GM12892 (cell line): ENCODE data around the gene LCT.

ENCODE experiments used
- DNase-seq: peaks from one replicate; pipeline ENCODE4 v3.0.0; 2011; ENCODE audit not compliant: insufficient read length
- FAIRE-seq: peaks from 2 replicates; lab custom pipeline; 2011; peaks lifted over from hg19 to GRCh38; lab: Jason Lieb, UNC
- POLR2A ChIP-seq: IDR thresholded peaks from 2 replicates; pipeline ENCODE4 v1.6.1; 2011; ENCODE audit warnings: low read depth, low read length, control low read depth
- POLR2AphosphoS5 ChIP-seq: IDR thresholded peaks from 2 replicates; pipeline ENCODE4 v1.6.1; 2011; ENCODE audit warnings: low read depth, low read length, control low read depth
- TAF1 ChIP-seq: IDR thresholded peaks from 2 replicates; pipeline ENCODE4 v1.6.1; 2011; ENCODE audit warnings: low read depth, mild to moderate bottlenecking, control low read depth, low read length, borderline replicate concordance

The LCT gene

GRCh38 chr2:135791418-135792190, 45.4 kb downstream of the LCT start:
- DNase-seq (no peak), FAIRE-seq (no peak)
- no peak for TF ChIP-seq POLR2A

DNA sequence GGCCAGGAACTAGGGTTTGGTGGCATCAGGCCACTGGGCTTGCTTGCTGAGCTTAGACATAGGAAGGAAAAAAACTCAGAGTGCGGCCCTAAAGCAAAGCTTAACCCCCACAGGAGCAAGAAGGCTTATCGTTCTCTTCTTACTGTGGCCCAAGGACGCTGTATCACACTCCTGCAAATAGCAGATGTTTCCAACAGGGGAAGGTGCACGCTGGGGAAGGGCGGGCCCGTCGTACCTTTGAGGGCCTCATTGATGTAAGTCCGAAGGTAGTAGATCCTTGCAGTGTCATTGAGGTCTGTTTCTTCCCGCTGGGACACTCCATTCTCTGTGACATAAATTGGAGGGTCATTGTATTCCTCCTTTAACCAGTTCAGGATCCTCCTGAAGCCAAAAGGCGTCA, 46.6 kb downstream of the LCT start:
- no peak for TF ChIP-seq TAF1
- no peak for TF ChIP-seq POLR2AphosphoS5
- FAIRE-seq (no peak), DNase-seq (no peak)

DNA sequence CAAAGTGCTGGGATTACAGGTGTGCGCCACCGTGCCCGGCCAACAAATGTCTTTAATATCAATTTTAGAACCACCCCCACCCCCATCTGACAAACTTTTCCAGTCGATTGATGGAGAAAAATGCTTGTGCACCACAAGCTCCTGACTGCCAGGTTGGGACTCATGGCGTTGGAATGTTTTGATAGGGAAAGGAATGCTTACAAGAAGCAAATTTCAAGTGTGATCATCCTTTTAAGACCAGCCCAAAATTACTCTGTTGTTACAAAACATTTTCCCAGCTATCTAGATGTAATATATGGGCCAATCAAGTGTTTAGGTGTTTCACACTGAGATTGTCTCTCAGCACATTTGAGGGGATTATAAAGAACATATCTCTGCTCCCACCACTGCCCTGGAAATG, 50.2 kb downstream of the LCT start:
- TF ChIP-seq POLR2AphosphoS5: no peak
- TF ChIP-seq TAF1: no peak
- no peak for TF ChIP-seq POLR2A
- FAIRE-seq: no peak
- DNase-seq: no peak

- DNase-seq (no peak), FAIRE-seq (peak; percentile 62)
- TF ChIP-seq POLR2AphosphoS5 (no peak), TAF1 (no peak), POLR2A (no peak)
These were observed 52.0 kb downstream of the LCT start for GRCh38 chr2:135785032-135785431.

GRCh38 chr2:135783439-135783838, 53.5 kb downstream of the LCT start:
- TF ChIP-seq POLR2A (no peak), POLR2AphosphoS5 (no peak), TAF1 (no peak)
- FAIRE-seq (peak; percentile 64), DNase-seq (no peak)

DNA sequence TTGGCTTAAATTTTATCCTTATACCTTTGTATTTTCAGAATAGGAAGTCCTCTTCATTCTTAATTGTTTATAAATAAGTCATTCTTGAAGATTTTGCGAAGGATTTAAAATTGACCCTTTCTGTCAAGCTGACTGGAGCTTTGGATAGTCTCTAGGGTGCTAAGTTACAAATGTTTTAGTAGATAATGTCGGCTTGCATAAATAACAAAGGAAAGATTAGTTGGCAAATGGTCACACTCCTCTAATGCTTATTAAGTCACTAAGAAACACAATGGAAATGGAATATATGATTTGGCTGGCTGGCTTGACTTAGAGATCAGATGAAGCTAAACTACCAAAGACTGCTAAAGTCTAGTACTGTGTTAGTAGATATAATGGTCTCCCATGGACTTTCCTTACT, 54.8 kb downstream of the LCT start:
- FAIRE-seq: no peak

DNA sequence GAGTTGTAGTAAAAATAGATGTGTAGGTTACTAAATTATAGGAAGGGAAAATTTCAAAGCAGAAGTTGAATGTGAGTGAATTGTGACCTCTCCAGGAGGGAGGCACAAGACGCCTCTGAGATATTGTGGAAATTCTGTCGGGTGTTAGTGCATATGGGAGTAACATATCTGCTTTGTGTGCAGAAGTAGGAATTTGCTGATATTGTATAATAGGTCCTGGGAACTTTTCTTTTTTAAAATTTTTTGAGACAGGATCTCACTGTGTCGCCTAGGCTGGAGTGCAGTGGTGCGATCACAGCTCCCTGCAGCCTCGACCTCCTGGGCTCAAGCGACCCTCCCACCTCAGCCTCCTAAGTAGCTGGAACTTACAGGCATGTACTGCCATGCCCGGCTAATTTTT, 60.6 kb downstream of the LCT start:
- TF ChIP-seq POLR2A: no peak
- no peak for TF ChIP-seq POLR2AphosphoS5
- TF ChIP-seq TAF1: no peak
- FAIRE-seq: no peak
- DNase-seq: no peak

More for the DNA sequence above, 54.8 kb downstream of the LCT start:
- no peak for DNase-seq
- TF ChIP-seq TAF1 (no peak), POLR2A (no peak), POLR2AphosphoS5 (no peak)

- FAIRE-seq (no peak), DNase-seq (no peak)
- no peak for TF ChIP-seq TAF1
- no peak for TF ChIP-seq POLR2A
- no peak for TF ChIP-seq POLR2AphosphoS5
These were observed 61.6 kb downstream of the LCT start for GRCh38 chr2:135775420-135775819.

DNA sequence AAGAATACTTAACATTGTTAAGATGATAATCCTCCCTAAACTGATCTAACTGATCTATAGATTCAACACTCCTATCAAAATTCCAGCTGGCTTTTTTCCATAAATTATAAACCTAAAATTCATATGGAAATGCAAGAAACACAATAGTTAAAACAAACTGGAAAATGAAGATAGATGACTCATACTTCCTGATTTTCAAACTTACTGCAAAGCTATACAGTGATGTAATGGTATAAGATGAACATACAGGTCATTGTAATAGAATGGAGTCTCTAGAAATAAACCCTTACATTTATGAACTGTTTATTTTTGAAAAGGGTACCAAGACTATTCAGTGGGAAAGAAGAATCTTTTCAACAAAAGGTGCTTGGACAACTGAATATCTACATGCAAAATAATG, 63.1 kb downstream of the LCT start:
- TF ChIP-seq POLR2A (no peak), POLR2AphosphoS5 (no peak), TAF1 (no peak)
- no peak for FAIRE-seq
- DNase-seq: no peak

DNA sequence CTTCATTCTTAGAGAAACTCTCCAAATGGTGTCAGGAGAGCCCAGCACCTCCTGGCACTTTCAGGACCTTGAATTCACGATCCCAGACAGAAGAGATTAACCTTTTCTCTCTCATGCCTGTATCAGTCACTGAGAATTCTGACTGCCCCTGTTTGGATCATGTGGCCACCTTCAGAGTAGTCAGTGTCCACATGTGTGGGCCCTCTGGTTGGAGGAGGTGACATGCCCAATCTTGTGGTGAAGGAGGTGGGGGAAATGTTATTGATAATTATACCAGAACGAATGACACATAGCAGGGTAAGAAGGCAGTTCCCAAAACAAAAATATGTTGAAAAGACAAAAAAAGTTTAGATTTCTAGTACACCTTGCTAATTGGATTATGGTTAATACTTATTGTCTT, 63.7 kb downstream of the LCT start:
- TF ChIP-seq POLR2AphosphoS5 (no peak), POLR2A (no peak), TAF1 (no peak)
- no peak for DNase-seq
- no peak for FAIRE-seq

- FAIRE-seq (no peak), DNase-seq (no peak)
- TF ChIP-seq POLR2A: no peak
- TF ChIP-seq TAF1: no peak
These were observed 68.1 kb downstream of the LCT start for GRCh38 chr2:135768863-135769262.

DNA sequence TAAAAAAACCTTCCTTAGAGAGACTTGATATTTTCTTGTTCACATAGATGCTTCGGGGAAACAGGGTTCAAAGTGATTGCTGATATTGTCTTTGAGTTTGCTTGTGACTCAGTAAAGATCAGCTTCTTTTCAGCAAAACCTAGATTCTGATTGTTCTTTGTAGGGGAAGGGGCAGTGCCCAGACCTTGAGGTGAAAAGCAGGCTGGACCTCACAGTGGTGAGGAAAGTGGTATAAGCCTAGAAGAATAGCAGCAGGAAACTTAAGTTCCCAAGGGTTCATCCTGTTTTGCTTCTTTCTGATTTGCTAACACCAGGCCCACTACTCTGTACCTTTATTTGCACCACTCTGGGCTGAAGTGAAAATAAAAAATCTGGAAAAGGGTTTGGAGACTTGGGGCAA, 74.5 kb downstream of the LCT start:
- no peak for FAIRE-seq

More for the DNA sequence above, 74.5 kb downstream of the LCT start:
- TF ChIP-seq POLR2AphosphoS5 (no peak), TAF1 (no peak), POLR2A (no peak)
- no peak for DNase-seq
